Brain microvascular endothelial cell (primary cell): Measurements from ENCODE around the gene PCBP3.
"Not testable (repeated sequence)": the region's sequence is repeated elsewhere in the genome, so short reads cannot be mapped to it uniquely, and the experiment has no call there.

Source experiments
- DNase-seq: peaks from one replicate; pipeline ENCODE4 v3.0.0-alpha.2; 2020
- H3K27ac ChIP-seq: fragments of 250-450 bp; sonication (Bioruptor Pico); 2 replicates; pipeline ENCODE4 v1.5.1; 2020; ENCODE audit warnings: mild to moderate bottlenecking, moderate library complexity
- H3K27me3 ChIP-seq: fragments of 250-450 bp; sonication (Bioruptor Pico); replicated peaks from 2 replicates; pipeline ENCODE4 v1.5.1; 2020; ENCODE audit warnings: mild to moderate bottlenecking
- H3K36me3 ChIP-seq: fragments of 250-450 bp; sonication (Bioruptor Pico); replicated peaks from 2 replicates; pipeline ENCODE4 v1.5.1; 2020; ENCODE audit warnings: mild to moderate bottlenecking
- H3K4me3 ChIP-seq: 2 replicates; pipeline ENCODE4 v1.5.1; 2011; ENCODE audit warnings: low read depth, mild to moderate bottlenecking, control low read depth, low read length, moderate library complexity
- CTCF ChIP-seq: IDR thresholded peaks from 2 replicates; pipeline ENCODE4 v1.5.1; 2011; ENCODE audit warnings: low read depth, mild to moderate bottlenecking, moderate library complexity, low read length, control low read depth, inconsistent platforms; ENCODE audit errors: missing control alignments
- in situ Hi-C: cut with HindIII; loops from 2 replicates; pipeline ENCODE4 v1.10.0; 2017; ENCODE audit warnings: low sequenced_read_pairs, low pct_ligation_motif_present

PCBP3 gene

GRCh38 chr21:45641480-45642035 is 2.0 kb upstream of the PCBP3 start:
- in situ Hi-C loops, result no loop called here
- Histone ChIP-seq H3K27ac (no peak overlapping the region), H3K36me3 (no peaks in the 10 kb centered on the region), H3K27me3 (no peaks in the 10 kb centered on the region), H3K4me3 (no peak overlapping the region)
- no peak for TF ChIP-seq CTCF
- no peak for DNase-seq

GRCh38 chr21:45642122-45642813 is 1.3 kb upstream of the PCBP3 start:
- no peak overlapping the region for H3K27ac ChIP-seq
- H3K36me3 ChIP-seq, result no peaks in the 10 kb centered on the region
- no peak overlapping the region for H3K4me3 ChIP-seq
- in situ Hi-C loops, result no loop called here
- no peak for TF ChIP-seq CTCF
- no peaks in the 10 kb centered on the region for H3K27me3 ChIP-seq
- no peak for DNase-seq

GRCh38 chr21:45644041-45644906 is 749 bp downstream of the PCBP3 start:
- in situ Hi-C loops, result no loop called here
- DNase-seq, result no peak
- Histone ChIP-seq H3K4me3 (peak overlapping the region; percentile 49), H3K27ac (no peak overlapping the region), H3K36me3 (no peaks in the 10 kb centered on the region), H3K27me3 (no peaks in the 10 kb centered on the region)
- TF ChIP-seq CTCF, result no peak

GRCh38 chr21:45651921-45652320 is 8.4 kb downstream of the PCBP3 start:
- in situ Hi-C loops, result no loop called here
- DNase-seq, result no peak

GRCh38 chr21:45655124-45655523 is 11.6 kb downstream of the PCBP3 start:
- H3K36me3 ChIP-seq, result no peaks in the 10 kb centered on the region
- DNase-seq, result no peak
- in situ Hi-C loops, result no loop called here
- H3K27me3 ChIP-seq, result no peaks in the 10 kb centered on the region
- no peak for TF ChIP-seq CTCF
- no peak overlapping the region for H3K27ac ChIP-seq
- no peak overlapping the region for H3K4me3 ChIP-seq

More at GRCh38 chr21:45651921-45652320, 8.4 kb downstream of the PCBP3 start:
- TF ChIP-seq CTCF, result no peak
- no peak overlapping the region for H3K4me3 ChIP-seq
- no peak overlapping the region for H3K27ac ChIP-seq
- H3K27me3 ChIP-seq, result no peaks in the 10 kb centered on the region
- H3K36me3 ChIP-seq, result no peaks in the 10 kb centered on the region

- in situ Hi-C loops, H3K27me3 ChIP-seq, DNase-seq, H3K4me3 ChIP-seq, H3K36me3 ChIP-seq, H3K27ac ChIP-seq: not testable (repeated sequence)
Measured at GRCh38 chr21:45656114-45656513, 12.6 kb downstream of the PCBP3 start.

- H3K4me3 ChIP-seq, in situ Hi-C loops, DNase-seq, H3K27me3 ChIP-seq, H3K36me3 ChIP-seq, H3K27ac ChIP-seq: not testable (repeated sequence)
Measured at GRCh38 chr21:45661913-45662622, 18.5 kb downstream of the PCBP3 start.

GRCh38 chr21:45662623-45663245 is 19.2 kb downstream of the PCBP3 start:
- in situ Hi-C loops, H3K27ac ChIP-seq, DNase-seq, H3K36me3 ChIP-seq, H3K4me3 ChIP-seq, H3K27me3 ChIP-seq: not testable (repeated sequence)
